Gastrocnemius medialis (tissue), 4 donors: Measurements from ENCODE around the gene ACOXL.

Experiments
- POLR2A ChIP-seq, 2 donors: fragments of 450-650 bp; IDR thresholded peaks; one replicate each; pipeline ENCODE4 v1.6.1; 2017; ENCODE audit warnings: antibody characterized with exemption in 2 of 2, mild to moderate bottlenecking in 2 of 2, moderate library complexity in 2 of 2
- TF ChIP-seq, protein P1 (sequence below), 5 experiments: fragments of 450-650 bp in 3 of 5; fragments of 200-600 bp in 2 of 5; sonication (generic) in 2 of 5; IDR thresholded peaks in 4 of 5; conservative IDR thresholded peaks in 1 of 5; 1 replicate in 4 of 5; 2 replicates in 1 of 5; pipeline ENCODE4 v1.5.1; 2016 to 2019; ENCODE audit warnings: antibody characterized with exemption in 5 of 5, mild to moderate bottlenecking in 3 of 5, moderate library complexity in 3 of 5

DNA sequence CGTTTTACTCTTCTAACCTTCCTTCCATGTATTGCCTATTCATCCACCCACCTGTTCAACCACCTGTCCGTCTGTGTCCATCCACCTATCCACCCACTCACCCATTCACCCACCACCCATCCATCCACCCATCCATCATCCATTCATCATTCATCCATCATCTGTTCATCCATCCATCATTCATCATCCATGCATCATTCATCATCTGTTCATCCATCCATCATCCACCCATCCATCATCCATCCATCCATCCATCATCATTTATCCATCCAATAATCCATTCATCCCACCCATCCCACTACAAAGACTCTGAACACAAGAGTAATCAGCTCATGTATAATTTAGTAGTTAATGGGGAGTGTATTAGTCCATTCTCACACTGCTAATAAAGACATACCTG, 78.0 kb downstream of the ACOXL start:
- TF ChIP-seq, protein P1, sequence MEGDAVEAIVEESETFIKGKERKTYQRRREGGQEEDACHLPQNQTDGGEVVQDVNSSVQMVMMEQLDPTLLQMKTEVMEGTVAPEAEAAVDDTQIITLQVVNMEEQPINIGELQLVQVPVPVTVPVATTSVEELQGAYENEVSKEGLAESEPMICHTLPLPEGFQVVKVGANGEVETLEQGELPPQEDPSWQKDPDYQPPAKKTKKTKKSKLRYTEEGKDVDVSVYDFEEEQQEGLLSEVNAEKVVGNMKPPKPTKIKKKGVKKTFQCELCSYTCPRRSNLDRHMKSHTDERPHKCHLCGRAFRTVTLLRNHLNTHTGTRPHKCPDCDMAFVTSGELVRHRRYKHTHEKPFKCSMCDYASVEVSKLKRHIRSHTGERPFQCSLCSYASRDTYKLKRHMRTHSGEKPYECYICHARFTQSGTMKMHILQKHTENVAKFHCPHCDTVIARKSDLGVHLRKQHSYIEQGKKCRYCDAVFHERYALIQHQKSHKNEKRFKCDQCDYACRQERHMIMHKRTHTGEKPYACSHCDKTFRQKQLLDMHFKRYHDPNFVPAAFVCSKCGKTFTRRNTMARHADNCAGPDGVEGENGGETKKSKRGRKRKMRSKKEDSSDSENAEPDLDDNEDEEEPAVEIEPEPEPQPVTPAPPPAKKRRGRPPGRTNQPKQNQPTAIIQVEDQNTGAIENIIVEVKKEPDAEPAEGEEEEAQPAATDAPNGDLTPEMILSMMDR (IDR thresholded peaks at IDR 0.05 in 4 of 5, conservative IDR thresholded peaks at IDR 0.05 in 1 of 5): no peak
- no peak for TF ChIP-seq POLR2A (IDR thresholded peaks at IDR 0.05)
